Measurements from ENCODE around the gene DCAF15. TPM values are rescaled to one million over a fixed set of nuclear protein-coding genes. Genes with fewer than 3 reads are reported as not detected.

Gene DCAF15
- polyA plus RNA-seq, 2 donors = 31.6 to 50.5 TPM

DNA sequence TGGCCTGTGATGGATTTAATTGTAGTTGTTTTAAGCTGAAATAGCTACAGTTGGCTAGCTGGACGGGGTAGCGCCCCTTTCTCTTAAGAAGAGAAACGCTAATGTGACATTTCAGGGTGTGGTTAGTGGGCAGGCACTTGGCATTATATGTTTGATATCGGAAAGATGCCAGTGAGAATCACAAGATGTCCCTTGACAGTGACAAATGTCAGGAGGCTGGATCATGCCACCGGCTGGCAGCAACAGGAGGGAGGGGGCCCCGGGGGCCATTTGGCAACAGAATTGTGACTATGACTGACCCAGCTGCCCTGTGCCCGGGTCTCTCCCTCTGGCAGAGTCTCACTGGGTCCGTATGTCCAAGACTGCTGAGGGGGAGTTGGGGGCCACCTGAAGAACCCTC lies 4.7 kb downstream of the DCAF15 start:
- WGBS, 2 donors = 68 to 74% methylated on average over 8 of the region's 8 CpGs
- Histone ChIP-seq H3K27ac (ENCODE audit: low read depth in 2 of 2, low read length in 1 of 2) (no peak overlapping the region), H3K4me1 (ENCODE audit: control insufficient read depth in 2 of 2, insufficient read depth in 2 of 2, low read length in 1 of 2) (peaks cover 4 to 14% of the 10 kb centered on the region in 2 donors), H3K4me3 (ENCODE audit: low read depth in 1 of 2, low read length in 2 of 2) (no peak overlapping the region), H3K36me3 (ENCODE audit: control insufficient read depth in 2 of 2, insufficient read depth in 2 of 2, low read length in 1 of 2) (peaks cover 0 to 47% of the 10 kb centered on the region in 2 donors), H3K27me3 (ENCODE audit: control insufficient read depth in 1 of 2, insufficient read depth in 2 of 2, low read length in 2 of 2) (no peaks in the 10 kb centered on the region), H3K9me3 (ENCODE audit: control insufficient read depth in 2 of 2, insufficient read depth in 1 of 2, low read depth in 1 of 2, low read length in 1 of 2) (peaks cover 0 to 3% of the 10 kb centered on the region in 2 donors)

DNA sequence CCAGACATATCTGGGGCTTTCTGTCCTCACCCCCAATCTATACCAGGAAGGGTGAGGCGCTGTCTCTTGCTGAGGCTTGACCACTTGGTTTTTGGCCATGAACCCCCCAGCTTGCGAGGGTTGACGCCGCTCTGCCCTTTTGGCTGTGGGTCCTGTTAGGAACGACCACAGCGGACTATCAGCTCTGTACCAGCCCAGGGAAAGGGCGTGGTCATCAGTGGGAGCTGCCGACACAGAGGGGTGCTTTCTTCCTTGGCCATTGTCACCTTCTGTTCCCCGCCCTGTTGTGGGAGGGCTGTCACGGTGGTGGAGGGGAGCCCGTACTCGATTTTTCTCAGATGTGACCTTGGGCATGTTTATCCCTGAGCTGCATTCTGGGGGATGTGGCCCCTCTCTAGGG lies 5.7 kb downstream of the DCAF15 start:
- peaks cover 0 to 48% of the 10 kb centered on the region in 2 donors for H3K36me3 ChIP-seq (ENCODE audit: control insufficient read depth in 2 of 2, insufficient read depth in 2 of 2, low read length in 1 of 2)
- 78 to 82% methylated on average over 12 of the region's 12 CpGs for WGBS, 2 donors
- H3K4me3 ChIP-seq (ENCODE audit: low read depth in 1 of 2, low read length in 2 of 2) = no peak overlapping the region
- H3K27me3 ChIP-seq (ENCODE audit: control insufficient read depth in 1 of 2, insufficient read depth in 2 of 2, low read length in 2 of 2) = no peaks in the 10 kb centered on the region
- no peak overlapping the region for H3K27ac ChIP-seq (ENCODE audit: low read depth in 2 of 2, low read length in 1 of 2)
- peaks cover 4 to 17% of the 10 kb centered on the region in 2 donors for H3K4me1 ChIP-seq (ENCODE audit: control insufficient read depth in 2 of 2, insufficient read depth in 2 of 2, low read length in 1 of 2)
- peaks cover 0 to 3% of the 10 kb centered on the region in 2 donors for H3K9me3 ChIP-seq (ENCODE audit: control insufficient read depth in 2 of 2, insufficient read depth in 1 of 2, low read depth in 1 of 2, low read length in 1 of 2)

DNA sequence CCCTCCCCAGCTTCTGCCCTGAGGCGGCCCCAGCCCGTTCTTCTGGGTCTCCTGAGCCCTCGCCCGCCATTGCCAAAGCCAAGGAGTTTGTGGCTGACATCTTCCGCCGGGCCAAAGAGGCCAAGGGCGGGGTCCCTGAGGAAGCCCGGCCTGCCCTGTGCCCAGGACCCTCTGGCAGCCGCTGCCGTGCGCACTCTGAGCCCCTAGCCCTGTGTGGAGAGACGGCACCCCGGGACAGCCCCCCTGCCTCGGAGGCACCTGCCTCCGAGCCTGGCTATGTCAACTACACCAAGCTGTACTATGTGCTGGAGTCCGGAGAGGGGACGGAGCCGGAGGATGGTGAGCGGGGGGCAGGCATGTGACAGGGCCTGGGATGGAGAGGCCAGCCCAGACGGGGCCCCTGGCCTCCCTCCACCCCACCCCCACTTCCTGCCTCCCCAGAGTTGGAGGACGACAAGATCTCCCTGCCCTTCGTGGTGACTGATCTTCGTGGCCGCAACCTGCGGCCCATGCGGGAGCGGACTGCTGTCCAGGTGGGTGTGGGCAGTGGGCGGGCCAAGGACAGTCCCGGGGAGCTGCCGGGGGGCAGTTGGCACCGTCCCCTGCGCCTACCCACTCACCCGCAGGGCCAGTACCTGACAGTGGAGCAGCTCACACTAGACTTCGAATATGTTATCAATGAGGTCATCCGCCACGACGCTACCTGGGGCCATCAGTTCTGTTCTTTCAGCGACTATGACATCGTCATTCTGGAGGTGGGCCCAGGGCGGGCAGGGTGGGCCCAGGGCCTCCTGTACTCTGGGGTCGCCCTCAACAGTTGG lies 7.0 kb downstream of the DCAF15 start:
- no peak overlapping the region for H3K4me3 ChIP-seq (ENCODE audit: low read depth in 1 of 2, low read length in 2 of 2)
- H3K9me3 ChIP-seq (ENCODE audit: control insufficient read depth in 2 of 2, insufficient read depth in 1 of 2, low read depth in 1 of 2, low read length in 1 of 2) = peaks cover 0 to 3% of the 10 kb centered on the region in 2 donors
- 84 to 87% methylated on average over 40 to 41 of the region's 41 CpGs for WGBS, 2 donors
- H3K4me1 ChIP-seq (ENCODE audit: control insufficient read depth in 2 of 2, insufficient read depth in 2 of 2, low read length in 1 of 2) = peaks cover 0 to 8% of the 10 kb centered on the region in 2 donors
- no peak overlapping the region for H3K27ac ChIP-seq (ENCODE audit: low read depth in 2 of 2, low read length in 1 of 2)
- peaks cover 0 to 53% of the 10 kb centered on the region in 2 donors for H3K36me3 ChIP-seq (ENCODE audit: control insufficient read depth in 2 of 2, insufficient read depth in 2 of 2, low read length in 1 of 2)
- H3K27me3 ChIP-seq (ENCODE audit: control insufficient read depth in 1 of 2, insufficient read depth in 2 of 2, low read length in 2 of 2) = no peaks in the 10 kb centered on the region

DNA sequence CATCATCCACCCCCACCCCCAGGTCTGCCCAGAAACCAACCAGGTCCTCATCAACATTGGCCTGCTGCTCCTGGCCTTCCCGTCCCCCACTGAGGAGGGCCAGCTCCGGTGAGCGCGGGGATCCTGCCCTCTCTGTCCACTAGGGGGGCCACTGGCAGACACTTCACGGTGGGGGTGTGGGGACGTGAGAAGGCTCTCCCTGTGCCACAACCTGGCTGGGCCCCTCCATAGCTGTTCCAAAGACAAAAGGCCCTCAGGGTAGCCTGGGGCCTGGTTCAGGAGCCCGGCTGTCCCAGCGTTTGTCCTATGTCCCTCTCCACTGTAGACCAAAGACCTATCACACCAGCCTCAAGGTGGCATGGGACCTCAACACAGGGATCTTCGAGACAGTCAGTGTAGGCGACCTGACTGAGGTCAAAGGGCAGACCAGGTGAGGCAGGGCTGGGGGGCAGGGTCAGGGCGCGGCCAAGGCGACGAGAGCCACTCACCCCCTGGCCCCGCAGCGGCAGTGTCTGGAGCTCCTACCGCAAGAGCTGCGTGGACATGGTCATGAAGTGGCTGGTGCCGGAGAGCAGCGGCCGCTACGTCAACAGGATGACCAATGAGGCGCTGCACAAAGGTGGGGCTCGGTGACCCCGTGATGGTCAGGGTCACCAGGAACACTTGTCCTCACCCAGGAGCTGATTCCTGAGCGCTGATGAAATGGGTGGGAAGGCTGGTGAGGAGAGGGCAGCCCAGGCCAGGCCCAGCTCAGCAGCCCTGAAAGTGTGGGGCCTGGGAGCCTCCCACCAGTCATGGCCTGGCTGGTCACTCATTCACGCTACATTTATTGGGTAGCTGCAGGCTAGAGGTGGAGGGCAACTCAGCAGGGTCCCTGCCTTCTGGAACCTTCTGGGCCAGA lies 7.9 kb downstream of the DCAF15 start:
- H3K4me3 ChIP-seq (ENCODE audit: low read depth in 1 of 2, low read length in 2 of 2) = no peak overlapping the region
- H3K27me3 ChIP-seq (ENCODE audit: control insufficient read depth in 1 of 2, insufficient read depth in 2 of 2, low read length in 2 of 2) = no peaks in the 10 kb centered on the region
- WGBS, 2 donors = 88% methylated on average over 27 of the region's 27 CpGs
- peaks cover 0 to 3% of the 10 kb centered on the region in 2 donors for H3K9me3 ChIP-seq (ENCODE audit: control insufficient read depth in 2 of 2, insufficient read depth in 1 of 2, low read depth in 1 of 2, low read length in 1 of 2)
- peaks cover 0 to 54% of the 10 kb centered on the region in 2 donors for H3K36me3 ChIP-seq (ENCODE audit: control insufficient read depth in 2 of 2, insufficient read depth in 2 of 2, low read length in 1 of 2)
- H3K27ac ChIP-seq (ENCODE audit: low read depth in 2 of 2, low read length in 1 of 2) = no peak overlapping the region
- H3K4me1 ChIP-seq (ENCODE audit: control insufficient read depth in 2 of 2, insufficient read depth in 2 of 2, low read length in 1 of 2) = peaks cover 0 to 8% of the 10 kb centered on the region in 2 donors

DNA sequence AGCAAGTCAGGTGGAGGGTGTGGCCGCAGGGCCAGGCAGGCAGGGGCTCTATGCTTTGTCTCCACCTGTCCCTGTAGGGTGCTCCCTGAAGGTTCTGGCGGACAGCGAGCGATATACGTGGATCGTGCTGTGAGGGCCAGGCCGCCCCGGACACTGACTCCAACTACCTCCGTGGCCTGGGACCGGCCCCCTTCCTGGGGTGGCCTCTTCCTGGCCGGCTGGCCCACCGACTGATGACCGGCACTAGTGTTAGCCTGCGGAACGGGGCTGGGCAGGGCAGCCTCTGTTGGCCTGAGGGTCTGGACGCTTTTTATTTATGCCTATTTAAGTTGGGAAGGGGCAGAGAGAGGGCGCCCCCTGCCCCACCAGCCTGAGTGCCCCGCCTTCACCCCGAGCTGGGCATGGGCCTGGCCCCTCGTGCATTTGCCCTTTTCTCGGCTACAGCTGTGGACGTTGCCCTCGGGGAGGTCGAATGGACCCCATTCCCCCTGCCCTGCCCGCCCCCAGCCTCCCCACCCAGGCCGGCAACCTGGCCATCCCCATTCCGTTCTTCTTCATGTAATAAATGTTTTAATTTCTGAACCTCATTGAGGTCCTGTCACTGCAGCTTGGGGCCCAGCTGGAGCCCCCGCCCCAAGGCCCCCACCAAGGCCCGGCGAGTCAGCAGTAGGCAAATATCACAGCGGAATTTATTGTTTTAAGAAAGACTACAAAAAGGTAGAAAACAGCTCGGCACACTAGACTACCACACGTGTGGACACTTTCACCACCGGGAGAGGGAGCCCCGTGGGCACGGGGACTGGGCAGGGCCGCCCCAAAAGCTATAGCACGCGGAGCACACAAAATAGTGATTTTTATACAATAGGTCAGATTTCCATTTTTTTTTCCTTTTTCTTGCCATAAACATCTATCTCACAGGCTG lies 8.8 kb downstream of the DCAF15 start:
- Histone ChIP-seq H3K4me3 (ENCODE audit: low read depth in 1 of 2, low read length in 2 of 2) (no peak overlapping the region), H3K9me3 (ENCODE audit: control insufficient read depth in 2 of 2, insufficient read depth in 1 of 2, low read depth in 1 of 2, low read length in 1 of 2) (peaks cover 0 to 3% of the 10 kb centered on the region in 2 donors), H3K4me1 (ENCODE audit: control insufficient read depth in 2 of 2, insufficient read depth in 2 of 2, low read length in 1 of 2) (peaks cover 0 to 8% of the 10 kb centered on the region in 2 donors), H3K27ac (ENCODE audit: low read depth in 2 of 2, low read length in 1 of 2) (no peak overlapping the region), H3K36me3 (ENCODE audit: control insufficient read depth in 2 of 2, insufficient read depth in 2 of 2, low read length in 1 of 2) (peaks cover 0 to 55% of the 10 kb centered on the region in 2 donors), H3K27me3 (ENCODE audit: control insufficient read depth in 1 of 2, insufficient read depth in 2 of 2, low read length in 2 of 2) (no peaks in the 10 kb centered on the region)
- 88% methylated on average over 39 of the region's 39 CpGs for WGBS, 2 donors

DNA sequence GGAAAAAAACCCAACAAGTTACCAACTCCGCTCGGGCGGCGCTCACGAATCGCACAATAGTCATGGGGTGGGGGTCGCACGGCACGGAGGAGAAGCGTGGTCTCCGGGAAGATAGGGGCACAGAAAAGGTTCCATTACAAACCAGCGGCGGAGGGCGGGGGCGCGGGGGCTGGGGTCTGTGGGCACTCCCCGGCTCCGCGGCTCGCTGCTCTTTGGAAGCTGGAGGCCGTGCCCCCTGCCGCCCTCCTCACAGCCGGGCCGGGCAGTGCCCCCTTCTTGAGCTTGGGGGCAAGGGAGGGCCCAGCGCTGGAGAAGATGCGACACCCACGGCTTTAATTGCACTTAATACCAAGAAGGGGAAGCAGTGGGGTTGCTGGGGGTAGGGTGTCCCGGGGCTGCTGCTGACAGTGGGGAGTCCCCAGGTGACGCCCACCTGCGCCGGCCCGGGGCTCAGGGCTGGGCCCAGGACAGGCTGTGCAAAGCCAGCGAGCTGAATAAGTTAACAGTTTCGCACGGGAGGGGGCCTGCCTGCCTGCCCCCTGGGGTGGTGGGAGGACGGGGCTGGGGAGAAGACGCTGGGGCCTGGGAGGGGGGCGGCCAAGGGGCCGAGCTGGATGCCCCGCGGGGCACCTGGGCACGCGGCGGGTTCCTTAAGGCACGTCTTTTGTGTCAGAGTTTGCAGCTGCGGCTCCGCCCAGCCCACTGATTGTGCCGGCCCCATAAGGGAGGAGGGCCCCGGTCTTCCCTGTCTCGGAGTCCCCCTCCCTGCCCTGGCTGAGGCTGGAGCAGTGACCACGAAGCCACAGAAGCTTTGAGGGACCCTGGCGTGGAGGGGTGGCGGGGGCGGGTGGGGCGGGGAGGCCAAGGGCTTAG lies 9.8 kb downstream of the DCAF15 start:
- H3K27me3 ChIP-seq (ENCODE audit: control insufficient read depth in 1 of 2, insufficient read depth in 2 of 2, low read length in 2 of 2) = no peaks in the 10 kb centered on the region
- WGBS, 2 donors = 60 to 70% methylated on average over 49 to 55 of the region's 55 CpGs
- H3K36me3 ChIP-seq (ENCODE audit: control insufficient read depth in 2 of 2, insufficient read depth in 2 of 2, low read length in 1 of 2) = peaks cover 0 to 58% of the 10 kb centered on the region in 2 donors
- H3K9me3 ChIP-seq (ENCODE audit: control insufficient read depth in 2 of 2, insufficient read depth in 1 of 2, low read depth in 1 of 2, low read length in 1 of 2) = peaks cover 0 to 6% of the 10 kb centered on the region in 2 donors
- H3K4me3 ChIP-seq (ENCODE audit: low read depth in 1 of 2, low read length in 2 of 2) = no peak overlapping the region
- no peak overlapping the region for H3K27ac ChIP-seq (ENCODE audit: low read depth in 2 of 2, low read length in 1 of 2)
- peaks cover 0 to 8% of the 10 kb centered on the region in 2 donors for H3K4me1 ChIP-seq (ENCODE audit: control insufficient read depth in 2 of 2, insufficient read depth in 2 of 2, low read length in 1 of 2)

DNA sequence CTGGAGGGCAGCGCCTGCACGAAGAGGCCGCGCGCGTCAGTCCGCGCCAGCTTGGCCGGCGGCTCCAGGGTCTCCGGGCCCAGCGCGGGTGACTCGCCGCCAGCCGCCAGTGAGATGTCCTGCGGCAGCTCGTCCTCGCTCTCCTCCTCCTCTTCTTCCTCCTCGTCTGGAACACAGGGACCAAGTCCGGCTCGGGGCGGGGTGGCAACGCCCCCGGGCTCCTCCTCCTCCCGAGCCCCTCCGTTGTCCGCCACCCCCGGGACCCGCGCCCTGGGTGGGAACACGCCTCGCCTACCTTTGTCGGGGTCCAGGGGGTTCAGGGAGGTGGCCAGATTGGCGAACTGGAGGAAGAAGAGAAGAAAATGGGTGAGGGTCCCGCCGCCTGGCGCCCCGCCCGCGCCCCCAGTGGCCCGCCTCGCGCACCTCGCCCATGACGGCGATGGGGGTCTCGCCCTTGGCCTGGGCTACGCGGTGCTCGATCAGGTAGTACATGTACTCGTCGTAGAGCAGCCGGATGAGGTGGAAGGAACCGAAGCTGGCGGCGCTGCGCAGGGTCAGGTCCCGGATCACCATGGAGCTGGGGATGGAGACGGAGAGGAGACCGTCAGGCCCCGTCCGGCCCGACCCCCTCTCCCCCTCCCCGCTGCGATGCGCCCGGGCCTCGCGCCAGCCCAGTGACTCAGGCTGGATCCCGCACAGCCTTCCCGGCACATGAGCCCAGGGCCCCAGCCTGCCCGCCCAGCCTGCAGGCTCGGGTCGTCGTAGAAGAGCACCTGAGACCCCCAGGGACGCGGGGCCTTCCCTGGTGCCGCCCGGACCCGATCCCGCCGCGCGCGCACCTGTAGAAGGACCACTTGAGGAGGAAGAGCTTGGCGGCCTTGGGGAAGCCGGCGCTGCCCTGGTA lies 10.6 kb downstream of the DCAF15 start:
- Histone ChIP-seq H3K27ac (ENCODE audit: low read depth in 2 of 2, low read length in 1 of 2) (no peak overlapping the region), H3K9me3 (ENCODE audit: control insufficient read depth in 2 of 2, insufficient read depth in 1 of 2, low read depth in 1 of 2, low read length in 1 of 2) (peaks cover 0 to 6% of the 10 kb centered on the region in 2 donors), H3K27me3 (ENCODE audit: control insufficient read depth in 1 of 2, insufficient read depth in 2 of 2, low read length in 2 of 2) (no peaks in the 10 kb centered on the region), H3K4me3 (ENCODE audit: low read depth in 1 of 2, low read length in 2 of 2) (no peak overlapping the region), H3K36me3 (ENCODE audit: control insufficient read depth in 2 of 2, insufficient read depth in 2 of 2, low read length in 1 of 2) (peaks cover 0 to 58% of the 10 kb centered on the region in 2 donors), H3K4me1 (ENCODE audit: control insufficient read depth in 2 of 2, insufficient read depth in 2 of 2, low read length in 1 of 2) (peaks cover 0 to 8% of the 10 kb centered on the region in 2 donors)
- WGBS, 2 donors = 58 to 74% methylated on average over 62 to 89 of the region's 89 CpGs

Measured in esophagus (tissue), 2 donors.